Ramos (cell line): ENCODE results near the gene MCAM.

Source experiments
- in situ Hi-C: fragments of 300-500 bp; cut with MboI; formaldehyde crosslinking; loops from one replicate; pipeline ENCODE4 v1.14.3; 2022; ENCODE audit warnings: low sequenced_read_pairs; ENCODE audit not compliant: unreplicated experiment

Gene MCAM

DNA sequence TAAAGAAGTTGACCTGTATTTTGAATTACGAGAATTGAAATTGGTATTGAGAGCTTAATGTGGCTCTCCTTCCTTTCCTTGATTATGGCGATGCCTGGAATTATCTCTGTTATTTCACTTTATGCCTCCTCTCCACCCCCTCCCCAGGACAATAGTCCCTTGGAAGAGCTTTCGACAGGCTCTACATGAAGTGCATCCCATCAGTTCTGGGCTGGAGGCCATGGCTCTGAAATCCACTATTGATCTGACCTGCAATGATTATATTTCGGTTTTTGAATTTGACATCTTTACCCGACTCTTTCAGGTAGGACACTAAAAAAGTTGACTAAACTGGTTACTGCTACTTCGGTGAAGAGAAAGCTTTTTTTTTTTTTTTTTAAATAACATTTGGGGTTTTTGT is 43.2 kb downstream of the MCAM start:
- in situ Hi-C loops, result no loop called here

DNA sequence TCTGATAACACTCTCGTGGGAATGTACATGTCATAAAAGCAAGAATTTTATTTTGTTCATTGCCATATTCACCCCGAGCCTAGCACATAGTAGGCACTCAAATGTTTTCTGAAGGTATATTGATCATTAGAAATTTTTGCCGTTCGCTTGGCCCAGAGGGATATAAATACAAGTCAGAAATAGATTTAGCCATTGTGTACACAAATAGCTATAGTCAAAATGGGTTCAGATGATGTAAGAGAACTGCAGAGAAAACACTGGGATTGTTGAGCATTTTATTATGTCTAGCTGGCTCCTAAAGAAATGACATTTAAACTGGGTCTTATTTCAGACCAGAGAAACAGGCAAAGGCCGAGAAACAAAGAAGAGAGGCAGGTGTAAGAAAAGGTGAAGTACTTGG is 49.3 kb downstream of the MCAM start:
- in situ Hi-C loops, result no loop called here

DNA sequence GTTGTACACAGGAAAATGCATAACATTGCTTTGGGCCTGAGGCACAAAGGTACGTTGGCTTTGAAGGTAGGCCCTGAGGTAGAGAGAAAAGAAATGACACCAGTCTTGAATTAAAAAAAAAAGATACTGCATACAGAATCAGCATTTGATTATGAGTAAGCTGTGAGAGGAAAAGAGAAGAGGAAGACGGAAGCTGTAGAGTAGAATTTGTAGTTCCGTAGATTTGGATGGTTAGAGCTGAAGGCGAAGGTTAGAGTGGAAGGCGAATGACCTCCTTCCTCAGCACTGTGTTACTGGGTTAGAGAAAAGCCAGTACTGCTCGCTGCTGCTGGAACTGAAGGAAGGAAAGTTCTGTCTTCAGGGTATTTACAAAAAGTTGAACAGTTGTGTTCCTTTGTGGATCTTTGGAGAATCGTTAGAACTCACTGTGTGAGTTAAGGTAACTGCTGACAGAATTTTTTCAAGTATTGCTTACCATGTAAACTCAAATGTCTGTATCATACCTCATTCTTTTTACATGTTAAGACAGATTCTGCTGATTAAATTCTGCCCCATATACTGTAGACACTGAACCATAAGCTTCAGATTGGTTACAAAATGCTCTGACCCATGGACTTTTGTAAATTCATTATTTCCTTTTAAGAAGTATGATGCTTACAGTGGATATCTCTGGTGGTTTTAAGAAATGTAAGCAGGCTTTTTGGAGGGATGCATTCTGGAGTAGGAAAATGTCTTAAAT is 50.2 kb downstream of the MCAM start:
- in situ Hi-C loops, result no loop called here

DNA sequence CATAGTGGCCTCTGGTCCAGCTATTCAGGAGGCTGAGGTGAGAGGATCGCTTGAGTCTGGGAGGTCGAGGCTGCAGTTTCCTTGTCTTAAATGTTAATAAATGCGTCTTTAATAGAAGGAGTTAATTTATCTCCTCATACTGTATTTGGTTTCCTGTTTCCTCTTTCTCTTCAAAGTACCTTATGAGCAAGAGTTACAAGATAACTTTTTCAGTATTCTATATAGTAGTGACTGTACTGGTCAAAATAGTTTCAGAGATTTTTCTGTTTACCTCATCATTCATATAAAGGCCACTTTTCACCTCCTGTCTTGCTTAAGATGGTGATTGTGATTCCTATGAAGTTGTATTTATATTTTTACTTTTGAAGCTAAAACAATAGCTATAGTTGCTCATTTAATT is 50.9 kb downstream of the MCAM start:
- in situ Hi-C loops, result no loop called here

DNA sequence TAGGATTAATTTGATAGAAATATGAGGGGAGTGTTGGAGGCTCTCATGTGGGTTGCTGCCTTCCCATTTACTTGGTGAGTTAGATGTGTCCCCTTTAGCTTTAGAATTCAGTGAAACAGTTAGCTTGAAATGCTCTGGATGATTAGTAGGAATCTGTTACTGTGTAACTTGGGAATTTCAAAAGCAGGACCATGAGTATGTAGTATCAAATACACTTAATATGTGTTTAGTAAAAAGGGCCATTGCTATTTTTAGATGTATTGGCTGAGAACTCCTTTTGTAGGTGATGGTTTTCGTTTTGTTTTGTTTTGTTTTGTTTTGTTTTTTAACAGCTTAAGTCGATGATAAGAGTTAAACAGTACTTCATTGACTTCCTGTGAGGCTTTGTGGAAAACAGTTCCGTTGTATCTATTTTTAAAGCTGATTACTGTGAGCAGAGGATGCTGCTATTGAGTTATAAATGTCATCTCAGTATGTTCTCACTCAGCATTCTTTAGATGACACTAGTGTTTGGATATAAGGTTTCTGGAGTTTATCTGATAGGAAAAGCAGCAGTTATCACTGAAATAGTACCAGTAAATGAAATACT is 53.5 kb downstream of the MCAM start:
- in situ Hi-C loops, result no loop called here

DNA sequence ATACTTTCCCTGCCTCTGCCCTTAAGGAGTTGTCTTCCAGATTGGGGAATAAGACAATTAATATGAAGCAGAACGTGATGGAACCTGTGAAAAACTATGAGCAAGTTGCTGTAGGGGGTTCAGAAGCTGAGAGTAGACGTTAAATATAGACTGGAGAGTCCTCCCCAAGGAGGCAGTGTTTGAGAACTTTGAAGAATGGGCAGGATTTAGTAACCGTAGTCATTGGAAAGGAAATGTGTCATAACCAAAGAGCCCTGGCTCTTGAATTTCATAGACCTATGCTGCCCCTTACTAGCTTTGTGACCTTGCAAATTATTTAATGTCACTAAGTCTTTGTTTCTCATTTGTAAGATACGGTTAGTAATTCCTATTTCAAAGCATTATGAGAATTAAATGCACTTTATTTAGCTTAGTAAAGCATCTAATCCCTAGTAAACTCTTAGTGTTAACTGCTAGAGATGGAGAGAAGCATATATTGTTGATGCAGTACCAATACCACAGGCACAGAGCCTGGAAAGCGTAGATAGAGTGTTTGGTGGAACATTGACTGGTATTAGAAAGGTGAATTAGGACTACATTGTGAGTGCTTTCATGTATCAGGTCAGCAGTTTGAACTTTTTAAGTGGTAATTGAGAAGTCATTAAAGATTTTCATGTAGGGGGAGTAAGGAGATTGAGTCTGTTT is 54.1 kb downstream of the MCAM start:
- in situ Hi-C loops, result no loop called here

DNA sequence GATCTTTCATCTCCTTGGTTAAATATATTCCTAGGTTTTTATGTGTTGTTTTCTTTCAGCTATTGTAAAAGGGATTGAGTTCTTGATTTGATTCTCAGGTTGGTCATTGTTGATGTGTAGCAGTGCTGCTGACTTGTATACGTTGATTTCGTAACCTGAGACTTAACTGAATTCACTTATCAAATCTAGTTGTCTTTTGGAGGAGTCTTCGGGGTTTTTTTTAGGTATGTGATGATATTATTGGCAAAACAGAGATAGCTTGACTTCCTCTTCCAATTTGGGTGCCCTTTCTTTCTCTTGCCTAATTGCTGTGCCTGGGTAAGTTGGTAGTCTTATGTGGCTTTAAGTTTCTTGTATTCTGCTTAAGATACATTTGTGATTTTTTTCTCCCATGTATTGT is 57.9 kb downstream of the MCAM start:
- in situ Hi-C loops, result no loop called here
